NCI-H187 treated with DMSO at 0.1 percent for 48 hours (cell line): ENCODE data around the gene IL6.

Experiments used
- DNase-seq: peaks from one replicate; lab custom pipeline; 2025; lab: John Stamatoyannopoulos, UW

IL6 gene

DNA sequence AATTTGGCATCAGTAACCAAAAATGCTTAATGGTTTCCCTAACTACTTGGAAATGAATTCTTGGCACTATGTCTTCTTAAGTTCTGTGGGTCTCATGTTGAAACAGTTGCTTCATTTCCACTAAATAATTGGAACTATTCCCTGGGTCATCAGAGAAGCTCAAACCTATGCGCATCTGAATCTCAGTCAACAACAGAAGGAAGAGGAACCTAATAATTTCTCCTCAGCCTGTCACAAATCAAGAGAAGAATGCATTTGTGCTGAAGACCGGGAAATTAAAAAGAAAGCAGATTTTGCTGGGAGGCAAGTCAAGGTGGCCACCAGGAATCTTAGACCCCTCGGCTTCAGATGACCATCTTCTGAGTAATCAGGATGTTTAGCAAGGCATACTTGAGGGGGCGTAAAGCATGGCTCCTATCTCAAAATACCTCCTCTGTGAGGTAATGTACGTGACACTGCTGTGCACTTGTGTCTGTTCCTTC, 54.3 kb downstream of the IL6 start:
- no peak for DNase-seq
